22Rv1 (cell line): ENCODE measurements around the gene ARID1B.

ENCODE experiments used
- ZFX ChIP-seq: fragments of 450-650 bp; IDR thresholded peaks from 2 replicates; pipeline ENCODE4 v1.6.1; 2017; ENCODE audit warnings: antibody characterized with exemption, borderline replicate concordance
- TF ChIP-seq, protein P1 (sequence below): fragments of 450-650 bp; IDR thresholded peaks from 2 replicates; pipeline ENCODE4 v1.5.1; 2017; ENCODE audit warnings: mild to moderate bottlenecking

DNA sequence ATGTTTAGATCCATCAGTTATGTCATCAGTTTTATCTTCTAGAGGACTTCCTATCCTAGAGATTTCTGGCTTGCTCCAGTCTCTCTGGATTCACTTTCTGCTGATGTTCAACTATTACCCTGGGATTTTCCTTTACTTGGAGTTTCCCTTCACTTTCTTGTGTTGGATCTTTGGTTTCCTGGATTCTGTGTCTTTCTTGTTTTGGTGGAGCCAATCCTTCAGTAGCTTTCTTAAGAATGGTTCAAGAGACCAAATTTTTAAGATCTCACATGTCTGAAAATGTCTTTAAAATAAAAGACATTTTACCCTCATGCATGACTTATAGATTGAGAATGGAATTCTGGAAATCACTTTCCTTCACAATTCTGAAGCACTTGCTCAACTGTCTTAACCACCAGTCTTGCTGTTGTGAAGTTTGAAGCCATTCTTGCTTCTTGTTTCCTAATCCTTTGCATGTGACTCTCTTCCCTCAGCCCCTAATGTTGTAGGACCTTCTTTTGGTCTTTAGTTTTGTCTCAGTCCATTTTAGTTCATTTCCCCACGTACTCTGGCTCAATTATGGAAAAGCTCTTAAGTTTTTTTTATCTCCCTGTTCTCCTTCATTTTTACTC lies 87.9 kb downstream of the ARID1B start:
- TF ChIP-seq, protein P1, sequence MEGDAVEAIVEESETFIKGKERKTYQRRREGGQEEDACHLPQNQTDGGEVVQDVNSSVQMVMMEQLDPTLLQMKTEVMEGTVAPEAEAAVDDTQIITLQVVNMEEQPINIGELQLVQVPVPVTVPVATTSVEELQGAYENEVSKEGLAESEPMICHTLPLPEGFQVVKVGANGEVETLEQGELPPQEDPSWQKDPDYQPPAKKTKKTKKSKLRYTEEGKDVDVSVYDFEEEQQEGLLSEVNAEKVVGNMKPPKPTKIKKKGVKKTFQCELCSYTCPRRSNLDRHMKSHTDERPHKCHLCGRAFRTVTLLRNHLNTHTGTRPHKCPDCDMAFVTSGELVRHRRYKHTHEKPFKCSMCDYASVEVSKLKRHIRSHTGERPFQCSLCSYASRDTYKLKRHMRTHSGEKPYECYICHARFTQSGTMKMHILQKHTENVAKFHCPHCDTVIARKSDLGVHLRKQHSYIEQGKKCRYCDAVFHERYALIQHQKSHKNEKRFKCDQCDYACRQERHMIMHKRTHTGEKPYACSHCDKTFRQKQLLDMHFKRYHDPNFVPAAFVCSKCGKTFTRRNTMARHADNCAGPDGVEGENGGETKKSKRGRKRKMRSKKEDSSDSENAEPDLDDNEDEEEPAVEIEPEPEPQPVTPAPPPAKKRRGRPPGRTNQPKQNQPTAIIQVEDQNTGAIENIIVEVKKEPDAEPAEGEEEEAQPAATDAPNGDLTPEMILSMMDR: no peak
- TF ChIP-seq ZFX: no peak
